EL (cell line): ENCODE data around the gene STAT3.
"Not testable (repeated sequence)": the region's sequence is repeated elsewhere in the genome, so short reads cannot be mapped to it uniquely, and the experiment has no call there.

Experiments used
- DNase-seq: peaks from one replicate; pipeline ENCODE4 v3.0.0-alpha.2; 2016

STAT3 gene

DNA sequence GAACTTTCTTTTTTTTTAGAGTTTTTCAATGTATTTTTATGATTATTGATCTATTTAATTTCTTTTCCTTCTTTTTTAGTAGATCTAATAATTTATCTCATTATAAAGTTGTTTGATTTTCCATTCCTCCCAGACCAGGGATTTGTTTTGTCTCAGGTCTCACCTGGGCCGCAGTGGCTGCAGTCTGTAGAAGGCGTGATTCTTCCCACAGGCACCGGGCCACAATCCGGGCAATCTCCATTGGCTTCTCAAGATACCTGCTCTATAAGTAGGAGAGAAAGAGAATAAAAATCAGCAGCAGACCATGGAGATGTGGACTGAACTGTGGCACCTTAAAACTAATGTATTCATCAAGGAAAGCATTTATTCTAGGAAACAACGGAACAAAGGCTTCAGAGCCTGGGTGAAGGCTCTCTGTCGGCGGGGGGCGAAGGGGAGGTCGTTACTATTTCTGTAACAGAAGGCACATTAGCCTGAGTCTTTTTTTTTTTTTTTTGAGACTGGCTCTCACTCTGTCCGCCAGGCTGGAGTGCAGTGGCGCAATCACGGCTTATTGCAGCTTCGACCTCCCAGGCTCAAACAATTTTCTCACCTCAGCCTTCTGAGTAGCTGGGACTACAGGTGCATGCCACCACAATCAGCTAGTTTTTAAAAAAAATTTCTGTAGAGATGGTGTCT is 42.7 kb downstream of the STAT3 start:
- no peak for DNase-seq

- DNase-seq: peak; percentile 90
Measured at GRCh38 chr17:42342242-42343008, 45.8 kb downstream of the STAT3 start.

- no peak for DNase-seq
Measured at GRCh38 chr17:42341568-42341967, 46.7 kb downstream of the STAT3 start.

DNA sequence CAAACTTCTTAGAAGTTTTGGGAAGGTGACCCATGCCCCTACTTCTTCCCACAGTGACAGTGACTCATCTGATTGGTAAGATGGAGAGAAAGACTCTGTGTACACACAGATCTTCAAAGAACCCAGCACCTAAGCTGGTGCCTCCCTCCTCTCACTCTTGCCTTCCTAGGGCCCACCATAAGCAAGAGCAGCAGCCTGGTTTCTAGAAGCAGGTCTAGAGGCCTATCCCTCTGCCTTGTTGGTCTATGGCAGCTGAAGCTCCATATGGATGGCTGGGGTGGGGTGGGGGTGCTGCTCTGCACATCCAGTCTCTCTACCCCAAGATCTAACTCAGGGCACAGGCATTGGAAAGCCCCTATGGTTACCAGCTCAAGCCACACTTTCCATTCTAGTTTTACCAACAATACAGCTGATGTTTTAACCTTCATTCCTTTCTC is 47.5 kb downstream of the STAT3 start:
- peak; percentile 43 for DNase-seq

- no peak for DNase-seq
Measured at GRCh38 chr17:42339221-42339620, 49.0 kb downstream of the STAT3 start.

- no peak for DNase-seq
Measured at GRCh38 chr17:42338427-42338985, 49.7 kb downstream of the STAT3 start.

DNA sequence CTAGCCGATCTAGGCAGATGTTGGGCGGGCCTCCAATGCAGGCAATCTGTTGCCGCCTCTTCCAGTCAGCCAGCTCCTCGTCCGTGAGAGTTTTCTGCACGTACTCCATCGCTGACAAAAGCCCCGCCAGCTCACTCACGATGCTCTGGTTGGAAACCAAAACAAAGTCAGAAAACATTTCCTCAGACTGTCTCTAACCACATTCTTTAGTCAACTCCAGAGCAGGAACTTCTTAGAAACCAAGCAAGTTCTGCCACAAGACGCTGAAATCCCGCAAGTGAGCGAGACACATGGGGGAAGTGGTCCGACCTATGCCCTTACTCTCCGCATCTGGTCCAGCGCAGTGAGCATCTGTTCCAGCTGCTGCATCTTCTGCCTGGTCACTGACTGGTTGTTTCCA is 50.8 kb downstream of the STAT3 start:
- DNase-seq: no peak

DNA sequence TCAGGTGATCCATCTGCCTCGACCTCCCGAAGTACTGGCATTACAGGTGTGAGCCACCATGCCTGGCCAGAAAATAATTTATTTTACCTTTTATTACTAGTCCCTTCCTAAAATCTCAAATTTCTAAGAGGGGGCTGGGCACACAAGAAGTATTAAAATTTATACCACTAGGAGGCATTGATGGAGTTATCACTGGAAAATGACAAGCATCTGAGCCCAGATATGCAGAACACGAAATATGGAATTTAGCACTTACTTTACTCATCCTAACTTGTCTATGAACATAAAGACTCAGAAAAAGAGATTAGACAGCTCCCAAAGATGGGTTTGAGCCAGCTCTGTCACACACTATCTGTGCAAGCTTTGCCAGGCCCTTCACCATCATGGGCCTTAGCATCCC is 53.6 kb downstream of the STAT3 start:
- DNase-seq: peak; percentile 22

DNA sequence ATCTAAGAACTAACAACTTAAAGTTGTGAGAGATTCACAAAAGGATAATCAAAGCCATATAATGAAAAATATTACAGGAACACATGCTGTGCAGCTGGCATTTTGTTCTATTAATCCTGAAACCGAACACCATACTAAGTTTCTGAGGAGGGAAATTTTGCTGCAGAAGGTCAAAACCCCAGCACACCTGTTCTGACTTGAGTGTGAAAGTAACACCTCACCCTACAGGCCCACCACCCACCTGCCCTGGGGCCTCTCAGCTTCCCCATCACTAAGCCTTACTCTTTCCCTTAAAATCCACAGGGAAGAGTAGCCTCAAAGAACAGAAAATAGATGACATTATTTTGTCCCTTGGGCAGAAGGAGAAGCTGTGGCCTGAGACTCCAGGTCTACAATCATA is 55.2 kb downstream of the STAT3 start:
- no peak for DNase-seq

DNA sequence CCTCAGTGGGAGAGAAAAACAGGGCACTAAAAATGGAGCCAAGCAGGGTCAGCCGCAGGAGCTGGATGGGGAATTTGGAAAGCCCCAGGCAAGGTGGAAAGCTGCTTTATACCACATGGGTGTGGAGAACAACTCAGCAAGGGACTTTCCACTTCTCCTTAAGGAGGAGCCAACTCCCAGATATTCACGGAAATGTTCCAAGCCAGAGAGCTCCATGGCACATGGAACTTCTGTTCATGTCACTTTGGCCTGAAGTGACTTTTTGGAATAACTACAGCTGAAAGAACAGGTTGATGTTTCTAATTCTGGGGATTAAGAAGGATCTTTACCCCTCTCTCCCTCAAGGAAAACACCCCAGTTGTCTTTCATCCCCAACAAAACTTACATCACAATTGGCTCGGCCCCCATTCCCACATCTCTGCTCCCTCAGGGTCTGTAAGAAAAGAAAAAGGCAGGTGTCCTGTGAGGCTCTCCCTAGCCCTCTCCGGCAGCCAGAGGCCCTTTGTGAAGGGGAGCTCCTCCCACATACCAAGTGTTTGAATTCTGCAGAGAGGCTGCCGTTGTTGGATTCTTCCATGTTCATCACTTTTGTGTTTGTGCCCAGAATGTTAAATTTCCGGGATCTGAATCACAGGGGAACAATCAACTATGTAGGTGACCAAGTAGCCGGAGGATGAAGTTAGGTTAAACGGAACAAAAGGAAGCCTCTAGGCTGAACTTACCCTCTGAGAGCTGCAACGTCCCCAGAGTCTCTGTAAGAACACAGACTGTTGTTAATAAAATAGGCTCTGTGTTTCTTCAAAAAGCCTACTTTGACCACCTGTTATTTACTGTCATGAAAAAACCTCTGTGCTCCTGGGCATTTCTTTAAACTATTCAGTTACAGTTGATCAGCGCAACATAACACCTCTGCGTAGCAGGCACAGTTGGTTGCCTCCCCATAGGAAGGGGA is 58.9 kb downstream of the STAT3 start:
- DNase-seq: peak; percentile 91

- peak; percentile 92 for DNase-seq
Measured at GRCh38 chr17:42325026-42325425, 63.2 kb downstream of the STAT3 start.

DNA sequence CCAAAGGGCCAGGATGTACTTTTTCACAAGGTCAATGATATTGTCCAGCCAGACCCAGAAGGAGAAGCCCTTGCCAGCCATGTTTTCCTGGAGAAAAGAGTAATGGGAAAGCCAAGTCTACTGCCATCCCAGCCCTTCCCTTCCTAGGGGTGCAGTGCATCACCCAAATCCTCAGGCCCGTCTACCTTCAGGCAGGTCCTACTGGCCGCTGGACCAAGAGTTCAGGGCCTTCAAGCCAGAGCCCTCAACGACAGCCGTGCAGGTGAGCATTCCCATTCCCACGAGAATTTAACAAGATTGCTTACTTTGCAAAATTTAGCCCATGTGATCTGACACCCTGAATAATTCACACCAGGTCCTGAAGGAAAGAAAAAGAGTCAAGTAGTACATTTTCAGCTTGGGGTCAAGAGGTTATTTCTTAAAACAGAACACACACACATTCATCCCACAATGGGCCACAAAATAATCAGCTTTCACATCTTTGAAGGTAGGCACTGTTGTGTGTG is 64.9 kb downstream of the STAT3 start:
- DNase-seq: no peak

DNA sequence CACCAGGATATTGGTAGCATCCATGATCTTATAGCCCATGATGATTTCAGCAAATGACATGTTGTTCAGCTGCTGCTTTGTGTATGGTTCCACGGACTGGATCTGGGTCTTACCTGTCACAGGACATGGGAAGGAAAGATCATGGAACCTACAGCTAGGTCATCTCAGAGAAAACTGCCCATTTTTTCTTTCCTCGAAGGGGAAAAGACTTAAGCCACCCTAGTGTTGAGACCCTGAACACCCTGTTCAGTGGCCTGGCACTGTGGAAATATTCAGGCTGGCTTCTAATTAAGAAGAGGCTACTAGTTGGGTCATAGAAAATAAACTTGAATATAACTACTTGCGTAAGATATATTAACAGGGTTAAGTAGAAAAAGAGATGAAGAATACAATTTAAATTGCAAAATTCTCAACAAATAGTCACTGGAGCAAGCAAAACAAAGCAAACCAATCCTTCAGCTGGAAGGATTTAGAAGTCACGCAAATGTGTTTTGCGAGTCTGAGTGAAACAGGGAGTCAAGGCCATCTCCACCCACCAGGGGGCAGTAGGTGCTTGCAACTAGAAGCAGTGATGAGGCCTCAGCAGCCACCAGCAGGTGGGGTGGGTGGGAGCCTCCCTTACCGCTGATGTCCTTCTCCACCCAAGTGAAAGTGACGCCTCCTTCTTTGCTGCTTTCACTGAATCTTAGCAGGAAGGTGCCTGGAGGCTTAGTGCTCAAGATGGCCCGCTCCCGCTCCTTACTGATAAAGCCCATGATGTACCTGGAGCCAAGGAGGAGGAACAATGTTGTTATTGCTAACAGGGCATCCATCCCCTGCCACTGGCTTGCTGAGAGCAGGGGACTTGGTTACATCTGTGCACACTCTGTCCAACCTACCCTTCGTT is 65.6 kb downstream of the STAT3 start:
- peak; percentile 91 for DNase-seq

GRCh38 chr17:42321555-42321954 is 66.7 kb downstream of the STAT3 start:
- DNase-seq: no peak

DNA sequence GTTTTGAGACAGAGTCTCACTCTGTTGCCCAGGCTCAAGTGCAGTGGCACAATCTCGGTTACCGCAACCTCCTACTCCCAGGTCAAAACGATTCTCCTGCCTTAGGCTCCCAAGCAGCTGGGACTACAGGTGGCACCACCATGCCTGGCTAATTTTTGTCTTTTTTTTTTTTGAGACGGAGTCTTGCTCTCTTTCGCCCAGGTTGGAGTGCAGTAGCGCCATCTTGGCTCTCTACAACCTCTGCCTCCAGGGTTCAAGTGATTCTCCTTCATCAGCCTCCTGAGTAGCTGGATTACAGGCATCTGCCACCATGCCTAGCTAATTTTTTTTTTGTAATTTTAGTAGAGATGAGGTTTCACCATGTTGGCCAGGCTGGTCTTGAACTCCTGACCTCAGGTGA is 70.3 kb downstream of the STAT3 start:
- not testable (repeated sequence) for DNase-seq

GRCh38 chr17:42317266-42317845 is 70.9 kb downstream of the STAT3 start:
- no peak for DNase-seq

- DNase-seq: no peak
Measured at GRCh38 chr17:42316755-42317154, 71.5 kb downstream of the STAT3 start.

GRCh38 chr17:42315402-42316156 is 72.7 kb downstream of the STAT3 start:
- no peak for DNase-seq

DNA sequence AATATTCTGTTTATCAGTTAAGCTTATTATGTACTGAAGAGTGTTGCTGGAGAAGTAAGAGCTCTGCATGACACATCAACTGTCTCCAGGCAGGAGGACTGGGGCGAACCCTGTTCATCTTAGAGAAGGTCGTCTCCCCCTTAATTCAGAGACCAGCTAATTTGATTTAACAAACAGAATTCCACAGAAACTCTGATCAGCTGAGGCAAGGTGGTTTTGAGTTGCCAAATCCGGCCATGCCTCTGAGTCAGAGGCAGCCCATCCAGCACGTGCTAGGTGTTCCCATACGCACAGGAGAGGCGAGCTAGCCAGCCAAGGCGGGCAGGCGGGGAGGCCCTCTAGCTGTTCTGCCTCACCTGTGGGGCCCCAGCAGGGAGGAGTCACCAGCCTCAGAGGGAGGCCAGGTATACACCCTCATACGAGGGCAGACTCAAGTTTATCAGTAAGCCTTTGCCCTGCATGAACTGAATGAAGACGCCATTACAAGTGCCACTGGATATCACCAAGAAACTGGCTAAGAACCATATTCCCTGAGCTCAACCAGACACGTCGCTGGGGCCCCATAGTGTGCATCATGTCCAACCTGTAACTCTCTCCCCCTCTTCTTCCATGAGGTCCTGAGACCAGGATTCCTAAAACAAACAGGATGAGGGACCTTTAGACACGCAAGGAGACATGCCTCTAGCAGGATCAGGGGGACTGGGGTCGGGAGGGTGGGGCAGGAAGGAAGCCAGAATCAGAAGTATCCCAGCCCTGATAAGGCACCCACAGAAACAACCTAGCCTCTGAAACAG is 74.3 kb downstream of the STAT3 start:
- no peak for DNase-seq

- no peak for DNase-seq
Measured at GRCh38 chr17:42313389-42313772, 74.9 kb downstream of the STAT3 start.
